ENCODE results near the gene MAP6.

DNA sequence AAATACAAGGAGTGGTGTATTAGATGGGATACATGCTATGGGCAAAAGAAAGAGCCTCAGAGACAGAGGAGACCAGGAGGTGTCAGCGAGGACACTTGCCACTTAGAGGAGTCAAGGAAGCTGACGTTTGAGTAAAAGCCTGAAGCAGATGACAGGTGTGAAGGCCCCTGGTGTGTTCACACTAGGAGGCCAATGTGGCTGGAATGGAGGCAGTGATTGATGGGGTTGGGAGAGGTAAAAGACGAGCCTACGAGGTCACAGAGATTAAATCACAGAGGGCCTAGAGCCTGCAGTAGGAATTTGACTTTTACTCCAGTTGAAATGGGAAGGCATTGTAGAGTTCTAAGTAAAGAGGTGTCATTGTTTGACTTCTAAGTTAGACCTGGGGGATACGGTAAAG lies 131.1 kb downstream of the MAP6 start:
- no peak for TF ChIP-seq BACH1 (IDR thresholded peaks at IDR 0.05; ENCODE audit: borderline replicate concordance)
- TF ChIP-seq, protein P1, sequence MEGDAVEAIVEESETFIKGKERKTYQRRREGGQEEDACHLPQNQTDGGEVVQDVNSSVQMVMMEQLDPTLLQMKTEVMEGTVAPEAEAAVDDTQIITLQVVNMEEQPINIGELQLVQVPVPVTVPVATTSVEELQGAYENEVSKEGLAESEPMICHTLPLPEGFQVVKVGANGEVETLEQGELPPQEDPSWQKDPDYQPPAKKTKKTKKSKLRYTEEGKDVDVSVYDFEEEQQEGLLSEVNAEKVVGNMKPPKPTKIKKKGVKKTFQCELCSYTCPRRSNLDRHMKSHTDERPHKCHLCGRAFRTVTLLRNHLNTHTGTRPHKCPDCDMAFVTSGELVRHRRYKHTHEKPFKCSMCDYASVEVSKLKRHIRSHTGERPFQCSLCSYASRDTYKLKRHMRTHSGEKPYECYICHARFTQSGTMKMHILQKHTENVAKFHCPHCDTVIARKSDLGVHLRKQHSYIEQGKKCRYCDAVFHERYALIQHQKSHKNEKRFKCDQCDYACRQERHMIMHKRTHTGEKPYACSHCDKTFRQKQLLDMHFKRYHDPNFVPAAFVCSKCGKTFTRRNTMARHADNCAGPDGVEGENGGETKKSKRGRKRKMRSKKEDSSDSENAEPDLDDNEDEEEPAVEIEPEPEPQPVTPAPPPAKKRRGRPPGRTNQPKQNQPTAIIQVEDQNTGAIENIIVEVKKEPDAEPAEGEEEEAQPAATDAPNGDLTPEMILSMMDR (IDR thresholded peaks at IDR 0.05 in 2 of 3, conservative IDR thresholded peaks at IDR 0.05 in 1 of 3; ENCODE audit: control insufficient read depth in 2 of 3, extremely low read depth in 1 of 3, insufficient read depth in 1 of 3, low read depth in 3 of 3, low read length in 3 of 3) = no peak
- TF ChIP-seq POLR2A (IDR thresholded peaks at IDR 0.05; ENCODE audit: low read depth, low read length) = no peak
- TF ChIP-seq ASH2L (IDR thresholded peaks at IDR 0.05; ENCODE audit: borderline replicate concordance, low read depth) = no peak
- no peak for TF ChIP-seq SIN3A (IDR thresholded peaks at IDR 0.05; ENCODE audit: low read depth, low read length)
- TF ChIP-seq SMAD5 (IDR thresholded peaks at IDR 0.05; ENCODE audit: low read depth) = no peak
- TF ChIP-seq HDAC2 (IDR thresholded peaks at IDR 0.05) = no peak
- TF ChIP-seq, protein P2, sequence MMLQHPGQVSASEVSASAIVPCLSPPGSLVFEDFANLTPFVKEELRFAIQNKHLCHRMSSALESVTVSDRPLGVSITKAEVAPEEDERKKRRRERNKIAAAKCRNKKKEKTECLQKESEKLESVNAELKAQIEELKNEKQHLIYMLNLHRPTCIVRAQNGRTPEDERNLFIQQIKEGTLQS (IDR thresholded peaks at IDR 0.05; ENCODE audit: borderline replicate concordance, extremely low read depth, low read depth, low read length) = no peak
- TF ChIP-seq, protein P3, sequence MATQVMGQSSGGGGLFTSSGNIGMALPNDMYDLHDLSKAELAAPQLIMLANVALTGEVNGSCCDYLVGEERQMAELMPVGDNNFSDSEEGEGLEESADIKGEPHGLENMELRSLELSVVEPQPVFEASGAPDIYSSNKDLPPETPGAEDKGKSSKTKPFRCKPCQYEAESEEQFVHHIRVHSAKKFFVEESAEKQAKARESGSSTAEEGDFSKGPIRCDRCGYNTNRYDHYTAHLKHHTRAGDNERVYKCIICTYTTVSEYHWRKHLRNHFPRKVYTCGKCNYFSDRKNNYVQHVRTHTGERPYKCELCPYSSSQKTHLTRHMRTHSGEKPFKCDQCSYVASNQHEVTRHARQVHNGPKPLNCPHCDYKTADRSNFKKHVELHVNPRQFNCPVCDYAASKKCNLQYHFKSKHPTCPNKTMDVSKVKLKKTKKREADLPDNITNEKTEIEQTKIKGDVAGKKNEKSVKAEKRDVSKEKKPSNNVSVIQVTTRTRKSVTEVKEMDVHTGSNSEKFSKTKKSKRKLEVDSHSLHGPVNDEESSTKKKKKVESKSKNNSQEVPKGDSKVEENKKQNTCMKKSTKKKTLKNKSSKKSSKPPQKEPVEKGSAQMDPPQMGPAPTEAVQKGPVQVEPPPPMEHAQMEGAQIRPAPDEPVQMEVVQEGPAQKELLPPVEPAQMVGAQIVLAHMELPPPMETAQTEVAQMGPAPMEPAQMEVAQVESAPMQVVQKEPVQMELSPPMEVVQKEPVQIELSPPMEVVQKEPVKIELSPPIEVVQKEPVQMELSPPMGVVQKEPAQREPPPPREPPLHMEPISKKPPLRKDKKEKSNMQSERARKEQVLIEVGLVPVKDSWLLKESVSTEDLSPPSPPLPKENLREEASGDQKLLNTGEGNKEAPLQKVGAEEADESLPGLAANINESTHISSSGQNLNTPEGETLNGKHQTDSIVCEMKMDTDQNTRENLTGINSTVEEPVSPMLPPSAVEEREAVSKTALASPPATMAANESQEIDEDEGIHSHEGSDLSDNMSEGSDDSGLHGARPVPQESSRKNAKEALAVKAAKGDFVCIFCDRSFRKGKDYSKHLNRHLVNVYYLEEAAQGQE (IDR thresholded peaks at IDR 0.05; ENCODE audit: low read depth, low read length) = no peak
- no peak for TF ChIP-seq TAF1 (IDR thresholded peaks at IDR 0.05; ENCODE audit: borderline replicate concordance, low read depth, low read length)
- TF ChIP-seq ZBTB4 (CRISPR knock-in tag; IDR thresholded peaks at IDR 0.05) = no peak
- TF ChIP-seq MYC (IDR thresholded peaks at IDR 0.05; ENCODE audit: insufficient read depth, insufficient read length, insufficient replicate concordance, low read length, severe bottlenecking) = no peak
- TF ChIP-seq POLR2AphosphoS5 (IDR thresholded peaks at IDR 0.05; ENCODE audit: low read length) = no peak
- no peak for TF ChIP-seq SMC3 (IDR thresholded peaks at IDR 0.05; ENCODE audit: borderline replicate concordance, low read length)

Data from GM12878 (cell line).